WTC11 (cell line): ENCODE results near the gene TUBB1. TPM values are rescaled to one million over a fixed set of nuclear protein-coding genes. Genes with fewer than 3 reads are reported as not detected.

Experiments used
- ATF1 ChIP-seq: sonication (generic); formaldehyde crosslinking; IDR thresholded peaks from 2 replicates; pipeline ENCODE4 v1.8.1; 2023; ENCODE audit warnings: mild to moderate bottlenecking, moderate library complexity, missing genetic modification reagents
- ERG ChIP-seq: fragments of 250-450 bp; sonication (Bioruptor Pico); IDR thresholded peaks from 2 replicates; pipeline ENCODE4 v1.8.0; 2021; ENCODE audit warnings: mild to moderate bottlenecking
- ETV6 ChIP-seq: sonication (generic); formaldehyde crosslinking; IDR thresholded peaks from 2 replicates; pipeline ENCODE4 v1.8.1; 2022; ENCODE audit warnings: mild to moderate bottlenecking, missing genetic modification reagents
- FOXP4 ChIP-seq: sonication (generic); formaldehyde crosslinking; IDR thresholded peaks from 2 replicates; pipeline ENCODE4 v1.8.0; 2022; ENCODE audit warnings: mild to moderate bottlenecking, missing genetic modification reagents
- NFYB ChIP-seq: sonication (generic); formaldehyde crosslinking; conservative IDR thresholded peaks from 2 replicates; pipeline ENCODE4 v1.8.0; 2022; ENCODE audit warnings: low read depth, missing genetic modification reagents
- PREB ChIP-seq: sonication (generic); formaldehyde crosslinking; IDR thresholded peaks from 2 replicates; pipeline ENCODE4 v1.8.1; 2022; ENCODE audit warnings: mild to moderate bottlenecking, missing genetic modification reagents, moderate library complexity, borderline replicate concordance
- RELA ChIP-seq: sonication (generic); formaldehyde crosslinking; IDR thresholded peaks from 2 replicates; pipeline ENCODE4 v1.8.1; 2022; ENCODE audit warnings: missing genetic modification reagents, mild to moderate bottlenecking, borderline replicate concordance
- TEAD4 ChIP-seq: sonication (generic); formaldehyde crosslinking; IDR thresholded peaks from 2 replicates; pipeline ENCODE4 v1.8.0; 2022; ENCODE audit warnings: mild to moderate bottlenecking, missing genetic modification reagents
- ZNF121 ChIP-seq: sonication (generic); formaldehyde crosslinking; IDR thresholded peaks from 2 replicates; pipeline ENCODE4 v1.8.0; 2023; ENCODE audit warnings: missing genetic modification reagents
- ZNF416 ChIP-seq: fragments of 250-450 bp; sonication (Bioruptor Pico); IDR thresholded peaks from 2 replicates; pipeline ENCODE4 v1.9.0; 2021; ENCODE audit warnings: mild to moderate bottlenecking, inconsistent platforms
- ZNF425 ChIP-seq: fragments of 250-450 bp; sonication (Bioruptor Pico); conservative IDR thresholded peaks from 2 replicates; pipeline ENCODE4 v1.9.0; 2021; ENCODE audit warnings: mild to moderate bottlenecking
- total RNA-seq: library from RNA; stranded (reverse); gene quantifications from 3 replicates; pipeline ENCODE4 v1.2.3, GENCODE V29; 2021
- TF ChIP-seq, protein P1 (sequence below): sonication (generic); formaldehyde crosslinking; IDR thresholded peaks from 2 replicates; pipeline ENCODE4 v1.8.0; 2023; ENCODE audit warnings: missing genetic modification reagents, mild to moderate bottlenecking, borderline replicate concordance
- TF ChIP-seq, protein P2 (sequence below): sonication (generic); formaldehyde crosslinking; IDR thresholded peaks from 2 replicates; pipeline ENCODE4 v1.8.0; 2022; ENCODE audit warnings: missing genetic modification reagents

Gene TUBB1
- total RNA-seq, 1 experiment from 2014 or later: not detected

DNA sequence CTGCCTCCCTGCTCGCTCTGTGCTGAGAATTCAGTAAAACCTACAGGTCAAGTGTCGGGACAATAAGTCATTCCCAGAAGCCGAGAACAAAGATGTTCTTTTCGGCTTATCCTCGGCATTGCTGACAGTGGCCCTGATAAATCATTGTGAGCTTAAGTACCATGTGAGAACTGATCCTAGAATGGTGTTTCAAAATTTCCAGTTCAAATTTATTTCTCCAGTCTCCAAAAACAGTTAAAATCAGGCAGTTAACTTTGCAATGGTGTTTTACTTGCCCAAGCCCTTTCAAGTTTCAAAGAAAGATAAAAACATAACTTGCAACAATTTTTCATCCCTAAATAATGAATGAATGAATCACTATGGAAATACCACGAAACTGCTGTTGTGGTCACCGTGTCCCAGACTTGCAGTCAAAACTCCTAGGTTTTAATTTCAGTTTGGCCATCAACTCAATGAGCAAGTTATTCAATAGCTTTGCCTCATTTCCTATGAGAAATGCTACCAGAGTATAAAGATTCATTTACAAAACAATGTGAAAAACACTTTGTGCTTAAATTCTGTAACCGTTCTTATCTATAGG, 8.6 kb downstream of the TUBB1 start (continued):
- TF ChIP-seq NFYB (CRISPR knock-in tag): no peak
- TF ChIP-seq ATF1: no peak
- no peak for TF ChIP-seq ZNF121 (CRISPR knock-in tag)
- TF ChIP-seq PREB (CRISPR knock-in tag): no peak
- TF ChIP-seq, protein P1, sequence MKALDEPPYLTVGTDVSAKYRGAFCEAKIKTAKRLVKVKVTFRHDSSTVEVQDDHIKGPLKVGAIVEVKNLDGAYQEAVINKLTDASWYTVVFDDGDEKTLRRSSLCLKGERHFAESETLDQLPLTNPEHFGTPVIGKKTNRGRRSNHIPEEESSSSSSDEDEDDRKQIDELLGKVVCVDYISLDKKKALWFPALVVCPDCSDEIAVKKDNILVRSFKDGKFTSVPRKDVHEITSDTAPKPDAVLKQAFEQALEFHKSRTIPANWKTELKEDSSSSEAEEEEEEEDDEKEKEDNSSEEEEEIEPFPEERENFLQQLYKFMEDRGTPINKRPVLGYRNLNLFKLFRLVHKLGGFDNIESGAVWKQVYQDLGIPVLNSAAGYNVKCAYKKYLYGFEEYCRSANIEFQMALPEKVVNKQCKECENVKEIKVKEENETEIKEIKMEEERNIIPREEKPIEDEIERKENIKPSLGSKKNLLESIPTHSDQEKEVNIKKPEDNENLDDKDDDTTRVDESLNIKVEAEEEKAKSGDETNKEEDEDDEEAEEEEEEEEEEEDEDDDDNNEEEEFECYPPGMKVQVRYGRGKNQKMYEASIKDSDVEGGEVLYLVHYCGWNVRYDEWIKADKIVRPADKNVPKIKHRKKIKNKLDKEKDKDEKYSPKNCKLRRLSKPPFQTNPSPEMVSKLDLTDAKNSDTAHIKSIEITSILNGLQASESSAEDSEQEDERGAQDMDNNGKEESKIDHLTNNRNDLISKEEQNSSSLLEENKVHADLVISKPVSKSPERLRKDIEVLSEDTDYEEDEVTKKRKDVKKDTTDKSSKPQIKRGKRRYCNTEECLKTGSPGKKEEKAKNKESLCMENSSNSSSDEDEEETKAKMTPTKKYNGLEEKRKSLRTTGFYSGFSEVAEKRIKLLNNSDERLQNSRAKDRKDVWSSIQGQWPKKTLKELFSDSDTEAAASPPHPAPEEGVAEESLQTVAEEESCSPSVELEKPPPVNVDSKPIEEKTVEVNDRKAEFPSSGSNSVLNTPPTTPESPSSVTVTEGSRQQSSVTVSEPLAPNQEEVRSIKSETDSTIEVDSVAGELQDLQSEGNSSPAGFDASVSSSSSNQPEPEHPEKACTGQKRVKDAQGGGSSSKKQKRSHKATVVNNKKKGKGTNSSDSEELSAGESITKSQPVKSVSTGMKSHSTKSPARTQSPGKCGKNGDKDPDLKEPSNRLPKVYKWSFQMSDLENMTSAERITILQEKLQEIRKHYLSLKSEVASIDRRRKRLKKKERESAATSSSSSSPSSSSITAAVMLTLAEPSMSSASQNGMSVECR: no peak
- TF ChIP-seq, protein P2, sequence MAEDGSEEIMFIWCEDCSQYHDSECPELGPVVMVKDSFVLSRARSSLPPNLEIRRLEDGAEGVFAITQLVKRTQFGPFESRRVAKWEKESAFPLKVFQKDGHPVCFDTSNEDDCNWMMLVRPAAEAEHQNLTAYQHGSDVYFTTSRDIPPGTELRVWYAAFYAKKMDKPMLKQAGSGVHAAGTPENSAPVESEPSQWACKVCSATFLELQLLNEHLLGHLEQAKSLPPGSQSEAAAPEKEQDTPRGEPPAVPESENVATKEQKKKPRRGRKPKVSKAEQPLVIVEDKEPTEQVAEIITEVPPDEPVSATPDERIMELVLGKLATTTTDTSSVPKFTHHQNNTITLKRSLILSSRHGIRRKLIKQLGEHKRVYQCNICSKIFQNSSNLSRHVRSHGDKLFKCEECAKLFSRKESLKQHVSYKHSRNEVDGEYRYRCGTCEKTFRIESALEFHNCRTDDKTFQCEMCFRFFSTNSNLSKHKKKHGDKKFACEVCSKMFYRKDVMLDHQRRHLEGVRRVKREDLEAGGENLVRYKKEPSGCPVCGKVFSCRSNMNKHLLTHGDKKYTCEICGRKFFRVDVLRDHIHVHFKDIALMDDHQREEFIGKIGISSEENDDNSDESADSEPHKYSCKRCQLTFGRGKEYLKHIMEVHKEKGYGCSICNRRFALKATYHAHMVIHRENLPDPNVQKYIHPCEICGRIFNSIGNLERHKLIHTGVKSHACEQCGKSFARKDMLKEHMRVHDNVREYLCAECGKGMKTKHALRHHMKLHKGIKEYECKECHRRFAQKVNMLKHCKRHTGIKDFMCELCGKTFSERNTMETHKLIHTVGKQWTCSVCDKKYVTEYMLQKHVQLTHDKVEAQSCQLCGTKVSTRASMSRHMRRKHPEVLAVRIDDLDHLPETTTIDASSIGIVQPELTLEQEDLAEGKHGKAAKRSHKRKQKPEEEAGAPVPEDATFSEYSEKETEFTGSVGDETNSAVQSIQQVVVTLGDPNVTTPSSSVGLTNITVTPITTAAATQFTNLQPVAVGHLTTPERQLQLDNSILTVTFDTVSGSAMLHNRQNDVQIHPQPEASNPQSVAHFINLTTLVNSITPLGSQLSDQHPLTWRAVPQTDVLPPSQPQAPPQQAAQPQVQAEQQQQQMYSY (CRISPR knock-in tag): no peak
- no peak for TF ChIP-seq ZNF425
- TF ChIP-seq ETV6 (CRISPR knock-in tag): no peak
- TF ChIP-seq ERG: no peak
- TF ChIP-seq TEAD4 (CRISPR knock-in tag): no peak
- TF ChIP-seq RELA (CRISPR knock-in tag): no peak
- no peak for TF ChIP-seq ZNF416
- TF ChIP-seq FOXP4: no peak
